Activated naive CD4-positive, alpha-beta T cell treated with anti-CD3 and anti-CD28 coated beads, Interleukin-2, amount 50 U/mL, for 24 hours (primary cell): ENCODE results near the gene PPP1R16B.

ENCODE experiments used
- H3K27ac Mint-ChIP-seq: one replicate; pipeline ENCODE4 v1.8.0; 2021; ENCODE audit warnings: mild to moderate bottlenecking, mixed read lengths
- H3K27me3 Mint-ChIP-seq: one replicate; pipeline ENCODE4 v1.8.0; 2021; ENCODE audit warnings: mixed read lengths
- H3K36me3 Mint-ChIP-seq: one replicate; pipeline ENCODE4 v1.8.0; 2021; ENCODE audit warnings: mixed read lengths
- H3K4me1 Mint-ChIP-seq: one replicate; pipeline ENCODE4 v1.8.0; 2021; ENCODE audit warnings: mixed read lengths
- H3K4me3 Mint-ChIP-seq: one replicate; pipeline ENCODE4 v1.8.0; 2021; ENCODE audit warnings: mild to moderate bottlenecking, mixed read lengths
- H3K9me3 Mint-ChIP-seq: one replicate; pipeline ENCODE4 v1.8.0; 2021; ENCODE audit warnings: mixed read lengths

The PPP1R16B gene

DNA sequence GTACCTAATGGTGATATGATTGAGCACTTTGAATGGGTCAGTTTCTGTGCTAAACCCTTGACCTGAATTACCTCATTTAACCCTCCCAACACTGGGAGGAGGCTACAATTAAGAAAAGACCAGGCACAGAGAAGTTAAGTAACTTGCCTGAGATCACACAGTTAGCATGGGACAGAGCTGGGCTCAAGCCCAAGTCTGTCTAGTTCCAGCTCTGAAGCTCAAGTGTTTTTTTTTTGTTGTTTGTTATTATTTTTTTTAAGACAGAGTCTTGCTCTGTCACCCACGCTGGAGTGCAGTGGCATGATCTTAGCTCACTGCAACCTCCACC lies 124.7 kb downstream of the PPP1R16B start:
- H3K9me3 Mint-ChIP-seq, result no peaks in the 10 kb centered on the region

DNA sequence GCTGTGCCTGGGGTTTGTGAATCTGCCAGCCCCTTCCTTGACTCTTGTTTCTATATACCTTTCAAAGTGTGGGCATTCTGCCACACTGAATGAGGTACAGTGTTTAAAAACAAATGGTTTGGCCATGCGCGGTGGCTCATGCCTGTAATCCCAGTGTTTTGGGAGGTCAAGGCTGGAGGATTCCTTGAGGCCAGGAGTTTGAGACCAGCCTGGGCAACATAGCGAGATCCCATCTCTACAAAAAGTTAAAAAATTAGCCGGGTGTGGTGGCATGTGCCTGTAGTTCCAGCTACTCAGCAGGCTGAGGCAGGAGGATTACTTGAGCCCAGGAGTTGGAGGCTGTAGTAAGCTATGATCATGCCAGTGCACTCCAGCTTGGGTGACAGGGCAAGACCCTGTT lies 126.5 kb downstream of the PPP1R16B start:
- no peak overlapping the region for H3K4me3 Mint-ChIP-seq
- H3K4me1 Mint-ChIP-seq, result peaks cover 9% of the 10 kb centered on the region
- no peak overlapping the region for H3K27ac Mint-ChIP-seq
- H3K36me3 Mint-ChIP-seq, result no peaks in the 10 kb centered on the region
- H3K9me3 Mint-ChIP-seq, result no peaks in the 10 kb centered on the region
- no peaks in the 10 kb centered on the region for H3K27me3 Mint-ChIP-seq

More for the DNA sequence above, 124.7 kb downstream of the PPP1R16B start:
- Mint-ChIP-seq H3K4me3 (no peak overlapping the region), H3K27me3 (no peaks in the 10 kb centered on the region), H3K36me3 (no peaks in the 10 kb centered on the region), H3K27ac (no peak overlapping the region), H3K4me1 (peaks cover 10% of the 10 kb centered on the region)

DNA sequence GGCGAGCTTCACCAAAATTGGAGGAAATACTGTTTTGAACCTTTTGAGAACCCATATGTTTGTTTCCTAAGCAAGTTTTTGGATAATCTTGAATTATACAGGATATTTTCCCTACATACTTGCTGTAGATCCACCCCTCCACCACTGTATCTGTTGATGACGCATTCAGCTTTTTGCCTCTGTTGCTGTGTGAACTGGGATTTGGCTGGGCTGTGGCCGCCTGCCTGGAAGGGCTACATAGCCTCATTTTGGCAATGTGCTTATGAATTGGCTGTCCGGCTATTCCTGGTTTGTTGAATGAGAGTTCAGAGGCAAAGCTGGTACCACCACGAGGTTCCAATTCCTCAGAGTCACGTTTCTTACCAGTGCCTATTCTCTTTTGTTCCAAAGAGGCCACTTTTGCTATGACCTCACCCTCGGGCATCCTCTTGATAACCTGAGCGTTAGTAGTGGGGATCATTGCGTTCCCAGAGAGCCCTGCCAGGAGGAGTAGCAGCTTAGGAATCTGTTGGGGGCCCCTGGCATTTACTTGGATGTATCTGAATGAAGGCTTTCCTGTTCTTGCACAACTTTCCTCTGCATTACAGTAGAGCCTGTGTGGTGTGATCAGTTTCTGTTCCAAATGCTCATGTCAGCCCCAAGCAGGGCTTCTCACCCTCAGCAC lies 127.1 kb downstream of the PPP1R16B start:
- H3K4me1 Mint-ChIP-seq, result peaks cover 7% of the 10 kb centered on the region
- H3K27ac Mint-ChIP-seq, result no peak overlapping the region
- H3K36me3 Mint-ChIP-seq, result no peaks in the 10 kb centered on the region
- H3K9me3 Mint-ChIP-seq, result no peaks in the 10 kb centered on the region
- H3K4me3 Mint-ChIP-seq, result no peak overlapping the region
- no peaks in the 10 kb centered on the region for H3K27me3 Mint-ChIP-seq

DNA sequence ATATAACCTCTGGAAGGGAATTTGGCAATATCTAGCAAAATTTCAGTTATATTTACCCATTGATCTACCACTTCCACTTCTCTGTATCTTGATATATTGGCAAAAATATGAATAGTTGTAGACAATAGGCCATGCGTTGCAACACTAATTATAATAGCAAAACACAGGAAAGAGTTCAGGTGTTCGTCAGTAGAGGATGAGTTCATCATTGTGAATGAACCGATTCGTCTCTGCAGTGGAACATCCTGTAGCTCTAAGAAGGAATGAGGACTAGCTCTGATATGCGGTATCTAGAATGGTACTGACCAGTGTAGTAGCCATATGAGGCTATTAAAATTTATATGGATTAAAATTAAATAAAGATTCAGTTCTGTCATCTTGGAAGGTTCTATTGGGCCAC lies 129.0 kb downstream of the PPP1R16B start:
- Mint-ChIP-seq H3K9me3 (no peaks in the 10 kb centered on the region), H3K4me1 (no peaks in the 10 kb centered on the region), H3K27ac (no peak overlapping the region), H3K4me3 (no peak overlapping the region), H3K27me3 (no peaks in the 10 kb centered on the region), H3K36me3 (no peaks in the 10 kb centered on the region)

DNA sequence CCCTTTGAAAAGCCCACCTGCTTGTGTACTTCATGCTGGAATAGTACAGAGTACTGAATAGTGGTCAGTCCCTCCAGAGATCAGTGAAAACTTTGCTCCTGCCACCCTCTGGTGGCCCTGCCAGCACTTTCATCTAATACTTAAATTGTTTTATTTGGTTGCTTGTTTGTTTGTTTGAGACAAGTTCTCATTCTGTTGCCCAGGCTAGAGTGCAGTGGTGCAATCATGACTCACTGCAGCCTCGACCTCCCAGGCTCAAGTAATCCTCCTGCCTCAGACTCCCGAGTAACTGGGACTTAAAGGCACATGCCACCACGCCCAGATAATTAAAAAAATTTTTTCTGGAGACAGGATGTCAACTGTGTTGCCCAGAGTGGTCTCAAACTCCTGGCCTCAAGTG lies 129.8 kb downstream of the PPP1R16B start:
- Mint-ChIP-seq H3K9me3 (no peaks in the 10 kb centered on the region), H3K4me3 (no peak overlapping the region), H3K27me3 (no peaks in the 10 kb centered on the region), H3K36me3 (no peaks in the 10 kb centered on the region), H3K4me1 (no peaks in the 10 kb centered on the region), H3K27ac (no peak overlapping the region)

DNA sequence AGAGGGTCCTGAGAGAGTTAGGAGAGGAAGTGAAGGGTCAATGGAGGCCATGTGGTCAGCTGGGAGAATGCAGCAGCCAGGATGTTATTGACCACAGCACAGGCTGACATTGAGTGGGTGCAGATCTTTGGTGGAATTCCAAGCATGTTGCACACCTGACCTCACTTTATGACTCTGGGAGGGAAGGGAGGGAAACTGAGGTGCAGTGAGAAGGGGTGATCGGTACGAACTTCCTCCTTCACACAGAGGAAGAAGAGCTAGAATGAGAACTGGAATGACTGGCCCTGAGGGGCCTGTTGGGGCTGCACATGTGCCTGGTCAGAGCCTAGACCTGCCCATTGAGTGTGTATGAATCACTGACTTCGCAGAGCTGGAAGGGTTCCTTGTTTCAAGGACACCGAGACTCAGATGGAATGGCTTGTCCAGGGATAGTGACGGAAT lies 130.5 kb downstream of the PPP1R16B start:
- Mint-ChIP-seq H3K4me1 (no peaks in the 10 kb centered on the region), H3K27ac (no peak overlapping the region), H3K36me3 (no peaks in the 10 kb centered on the region)

DNA sequence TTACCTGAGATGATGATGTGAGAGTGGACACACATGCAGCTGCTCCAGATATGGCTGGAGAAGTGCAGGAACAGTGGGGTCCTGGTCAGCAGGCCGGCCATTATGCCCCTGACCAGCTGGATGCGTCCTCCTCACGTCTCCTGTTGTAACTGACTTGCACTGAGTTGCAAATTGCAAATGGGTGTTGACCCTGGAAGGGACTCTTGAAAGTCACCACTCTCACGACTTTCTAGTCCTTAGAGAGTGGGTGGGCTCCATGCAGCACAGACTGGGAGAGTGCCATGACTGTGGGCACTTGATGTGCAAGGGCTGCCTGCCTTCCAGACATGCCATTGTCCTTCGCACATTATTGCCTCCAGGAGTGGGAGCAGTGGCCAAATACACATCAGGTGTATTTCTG lies 131.5 kb downstream of the PPP1R16B start:
- H3K9me3 Mint-ChIP-seq, result no peaks in the 10 kb centered on the region
- H3K27me3 Mint-ChIP-seq, result no peaks in the 10 kb centered on the region
- no peak overlapping the region for H3K4me3 Mint-ChIP-seq
- no peaks in the 10 kb centered on the region for H3K4me1 Mint-ChIP-seq
- no peaks in the 10 kb centered on the region for H3K36me3 Mint-ChIP-seq
- no peak overlapping the region for H3K27ac Mint-ChIP-seq

More for the DNA sequence above, 130.5 kb downstream of the PPP1R16B start:
- Mint-ChIP-seq H3K27me3 (no peaks in the 10 kb centered on the region), H3K4me3 (no peak overlapping the region), H3K9me3 (no peaks in the 10 kb centered on the region)

DNA sequence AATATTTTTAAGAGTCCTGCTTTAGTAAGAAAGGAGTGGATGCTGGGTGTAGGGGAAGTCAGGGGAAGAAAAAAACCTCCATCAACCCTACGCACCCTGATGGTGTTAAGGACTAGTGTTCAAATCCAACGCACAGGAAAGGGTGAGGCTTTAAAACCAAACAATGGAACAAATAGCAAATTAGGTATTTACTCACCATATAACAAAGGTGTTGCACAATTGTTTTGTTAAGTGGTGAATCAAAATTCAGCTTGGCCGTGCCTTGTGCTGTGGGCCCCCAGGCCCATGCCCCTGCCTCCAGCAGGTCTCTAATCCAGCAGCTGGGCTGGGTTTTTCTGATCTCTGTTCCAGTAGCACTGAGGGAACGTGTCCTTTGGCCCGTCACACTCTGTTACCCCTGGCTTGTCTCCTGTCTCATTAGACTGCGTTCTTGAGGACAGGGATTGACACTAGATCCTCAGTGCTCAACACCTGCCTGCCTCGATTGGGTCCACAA lies 132.5 kb downstream of the PPP1R16B start:
- H3K4me1 Mint-ChIP-seq, result no peaks in the 10 kb centered on the region
- H3K27me3 Mint-ChIP-seq, result no peaks in the 10 kb centered on the region
- H3K4me3 Mint-ChIP-seq, result no peak overlapping the region
- H3K9me3 Mint-ChIP-seq, result no peaks in the 10 kb centered on the region
- H3K27ac Mint-ChIP-seq, result no peak overlapping the region
- no peaks in the 10 kb centered on the region for H3K36me3 Mint-ChIP-seq

DNA sequence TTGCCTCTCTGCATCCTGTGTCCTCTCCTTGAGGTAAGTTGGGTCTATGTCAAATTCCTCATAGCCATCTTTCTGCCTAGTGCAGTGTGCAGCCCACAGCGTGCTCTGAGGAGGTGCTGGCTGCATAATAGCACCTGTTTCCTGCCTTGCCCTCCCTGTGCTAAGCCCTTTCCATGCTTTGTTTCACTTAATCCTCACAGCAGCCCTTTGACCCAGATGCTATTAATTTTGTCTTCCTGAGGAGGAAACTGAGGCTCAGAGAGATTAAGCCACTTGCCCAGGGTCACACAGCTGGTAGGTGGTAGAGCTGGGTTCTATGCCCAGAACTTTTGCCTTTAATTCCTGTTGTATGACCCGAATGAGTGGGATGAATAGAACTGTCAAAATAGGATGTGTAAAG lies 134.2 kb downstream of the PPP1R16B start:
- Mint-ChIP-seq H3K36me3 (no peaks in the 10 kb centered on the region), H3K4me3 (no peak overlapping the region), H3K27me3 (no peaks in the 10 kb centered on the region), H3K4me1 (no peaks in the 10 kb centered on the region), H3K27ac (no peak overlapping the region), H3K9me3 (no peaks in the 10 kb centered on the region)

DNA sequence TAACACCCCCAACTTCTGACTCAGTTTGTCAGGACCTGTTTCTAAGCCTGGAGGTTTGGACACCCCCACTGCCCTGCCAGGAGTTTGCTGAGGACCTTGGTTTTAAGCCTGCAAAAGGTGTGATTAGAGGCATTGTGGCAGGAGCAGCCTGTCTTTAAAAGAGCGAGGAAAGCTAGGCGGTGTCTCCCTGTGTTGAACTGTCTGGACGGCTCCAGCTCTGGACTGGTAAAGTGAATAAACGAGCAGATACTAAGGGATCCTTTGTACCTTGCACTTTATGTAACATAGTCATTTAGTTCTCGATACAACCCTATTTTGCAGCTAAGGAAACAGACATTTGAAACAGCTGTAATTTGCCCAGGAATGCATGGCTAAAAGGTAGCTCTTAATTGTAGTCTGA lies 135.1 kb downstream of the PPP1R16B start:
- no peaks in the 10 kb centered on the region for H3K27me3 Mint-ChIP-seq
- no peaks in the 10 kb centered on the region for H3K9me3 Mint-ChIP-seq
- H3K27ac Mint-ChIP-seq, result no peak overlapping the region
- H3K4me1 Mint-ChIP-seq, result no peaks in the 10 kb centered on the region
- no peaks in the 10 kb centered on the region for H3K36me3 Mint-ChIP-seq
- no peak overlapping the region for H3K4me3 Mint-ChIP-seq

DNA sequence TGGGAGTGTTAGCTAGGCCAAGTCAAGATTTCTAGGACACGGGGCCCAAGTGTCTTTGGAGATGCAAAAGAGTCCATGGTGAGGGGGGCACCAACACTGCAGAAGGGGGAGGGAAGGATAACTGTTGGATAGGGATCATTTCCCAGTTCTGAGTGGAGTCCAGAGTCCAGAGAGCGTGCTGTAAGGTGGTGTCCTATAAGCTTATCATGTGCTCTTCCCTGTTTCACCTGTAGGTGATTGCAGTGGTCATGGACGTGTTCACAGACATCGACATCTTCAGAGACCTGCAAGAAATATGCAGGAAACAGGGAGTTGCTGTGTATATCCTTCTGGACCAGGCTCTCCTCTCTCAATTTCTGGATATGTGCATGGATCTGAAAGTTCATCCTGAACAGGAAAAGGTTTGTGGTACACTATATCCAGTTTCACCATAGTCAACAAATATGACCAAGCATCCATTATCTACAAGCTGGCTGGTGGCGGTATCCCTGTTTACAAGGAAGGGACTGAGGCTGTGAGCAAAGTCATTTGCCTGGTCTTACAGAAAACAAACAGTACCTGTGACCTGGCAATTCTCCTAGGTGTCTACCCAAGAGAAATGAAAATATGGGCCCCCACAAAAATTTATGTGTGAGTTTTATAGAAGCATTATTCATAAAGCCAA lies 136.4 kb downstream of the PPP1R16B start:
- no peaks in the 10 kb centered on the region for H3K36me3 Mint-ChIP-seq

DNA sequence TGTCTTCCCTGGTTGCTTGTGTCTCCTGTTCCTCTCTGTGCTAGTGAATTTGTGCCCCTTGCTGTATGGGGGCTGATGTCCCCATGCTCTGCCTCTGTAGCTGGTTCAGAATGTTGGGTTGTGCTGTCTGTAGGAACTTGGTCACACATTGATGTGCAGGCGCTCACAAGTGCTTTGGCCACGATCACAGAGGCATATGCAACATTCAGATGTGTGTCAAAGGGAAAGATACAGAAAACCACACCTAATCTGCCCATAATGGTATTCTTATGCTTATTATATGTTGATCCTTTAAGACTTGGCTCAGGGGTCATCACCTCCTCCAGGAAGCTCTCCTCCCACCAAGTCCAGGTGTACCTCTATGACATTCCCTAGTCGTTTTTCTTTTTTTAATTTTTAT lies 139.5 kb downstream of the PPP1R16B start:
- Mint-ChIP-seq H3K27me3 (no peaks in the 10 kb centered on the region), H3K36me3 (no peaks in the 10 kb centered on the region), H3K4me1 (no peaks in the 10 kb centered on the region), H3K9me3 (no peaks in the 10 kb centered on the region), H3K4me3 (no peak overlapping the region), H3K27ac (no peak overlapping the region)

More for the DNA sequence above, 136.4 kb downstream of the PPP1R16B start:
- Mint-ChIP-seq H3K27me3 (no peaks in the 10 kb centered on the region), H3K4me3 (no peak overlapping the region), H3K27ac (no peak overlapping the region), H3K9me3 (no peaks in the 10 kb centered on the region), H3K4me1 (no peaks in the 10 kb centered on the region)

DNA sequence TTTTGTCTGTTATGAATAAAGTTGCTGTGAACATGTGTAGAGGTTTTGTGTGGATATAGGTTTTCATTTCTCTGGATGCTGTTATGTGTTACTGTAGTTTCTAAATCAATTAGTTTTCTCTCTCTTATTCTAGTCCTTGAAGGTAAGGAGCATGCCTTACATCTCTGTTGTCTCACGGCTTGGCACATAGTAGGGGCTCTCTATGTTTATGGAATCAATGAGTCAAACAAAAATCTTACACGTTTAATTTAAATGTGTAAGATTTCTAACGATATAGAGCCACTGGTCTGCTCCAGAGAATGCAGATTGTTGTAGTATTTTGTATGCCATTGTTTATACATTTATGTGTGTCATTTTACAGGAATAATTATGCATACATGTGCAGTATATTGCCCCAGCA lies 141.3 kb downstream of the PPP1R16B start:
- H3K4me1 Mint-ChIP-seq, result no peaks in the 10 kb centered on the region
- H3K9me3 Mint-ChIP-seq, result no peaks in the 10 kb centered on the region
- no peaks in the 10 kb centered on the region for H3K36me3 Mint-ChIP-seq
- H3K27me3 Mint-ChIP-seq, result no peaks in the 10 kb centered on the region
- no peak overlapping the region for H3K4me3 Mint-ChIP-seq
- no peak overlapping the region for H3K27ac Mint-ChIP-seq

DNA sequence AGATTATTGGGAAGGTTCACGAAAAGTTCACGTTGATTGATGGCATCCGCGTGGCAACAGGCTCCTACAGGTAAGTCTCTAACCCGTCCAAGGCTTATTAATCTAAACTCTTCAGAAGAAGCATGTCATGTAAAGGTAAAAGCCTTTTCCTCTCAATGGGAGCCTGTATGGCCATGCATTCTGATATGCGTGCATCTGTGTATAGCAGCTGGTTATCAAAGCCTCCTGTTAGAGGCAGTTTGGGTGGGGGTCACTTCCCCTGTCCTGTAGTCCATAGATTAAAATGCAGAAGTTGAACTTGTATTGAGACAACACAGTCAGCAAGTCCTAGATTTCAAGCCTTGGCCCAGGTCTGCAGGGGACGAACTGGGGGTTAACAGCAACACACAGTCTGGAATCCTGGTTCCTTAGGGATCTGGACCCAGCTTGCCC lies 142.4 kb downstream of the PPP1R16B start:
- H3K4me3 Mint-ChIP-seq, result no peak overlapping the region
- no peaks in the 10 kb centered on the region for H3K27me3 Mint-ChIP-seq
- H3K9me3 Mint-ChIP-seq, result no peaks in the 10 kb centered on the region
- H3K4me1 Mint-ChIP-seq, result no peaks in the 10 kb centered on the region
- no peak overlapping the region for H3K27ac Mint-ChIP-seq
- no peaks in the 10 kb centered on the region for H3K36me3 Mint-ChIP-seq

DNA sequence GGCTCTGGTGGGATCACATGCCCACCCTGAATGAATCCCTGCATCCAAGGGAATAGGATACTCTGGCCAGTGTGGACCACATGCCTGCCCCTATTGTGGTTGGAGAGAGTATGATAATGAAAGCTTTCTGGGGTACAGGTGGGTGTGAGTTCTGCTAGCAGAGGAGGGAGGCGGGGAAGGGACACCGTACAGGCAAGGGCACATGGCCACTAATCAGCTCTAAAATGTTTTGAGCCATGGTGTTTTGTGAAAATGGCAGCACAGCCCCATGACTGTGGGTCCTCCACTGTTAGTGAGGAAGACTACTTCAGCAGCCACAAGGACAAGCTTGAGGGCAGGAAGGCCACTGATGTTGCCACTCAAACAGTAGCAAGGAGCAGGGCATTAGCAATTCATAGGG lies 144.8 kb downstream of the PPP1R16B start:
- Mint-ChIP-seq H3K4me3 (no peak overlapping the region), H3K27me3 (no peaks in the 10 kb centered on the region), H3K27ac (no peak overlapping the region), H3K9me3 (no peaks in the 10 kb centered on the region), H3K4me1 (no peaks in the 10 kb centered on the region), H3K36me3 (no peaks in the 10 kb centered on the region)

DNA sequence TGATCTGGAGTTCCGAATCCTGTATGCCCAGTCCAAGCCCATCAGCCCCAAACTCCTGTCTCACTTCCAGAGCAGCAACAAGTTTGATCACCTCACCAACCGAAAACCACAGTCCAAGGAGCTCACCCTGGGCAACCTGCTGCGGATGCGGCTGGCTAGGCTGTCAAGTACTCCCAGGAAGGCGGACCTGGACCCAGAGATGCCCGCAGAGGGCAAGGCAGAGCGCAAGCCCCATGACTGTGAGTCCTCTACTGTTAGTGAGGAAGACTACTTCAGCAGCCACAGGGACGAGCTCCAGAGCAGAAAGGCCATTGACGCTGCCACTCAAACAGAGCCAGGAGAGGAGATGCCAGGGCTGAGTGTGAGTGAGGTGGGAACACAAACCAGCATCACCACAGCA lies 146.1 kb downstream of the PPP1R16B start:
- H3K4me1 Mint-ChIP-seq, result no peaks in the 10 kb centered on the region
- H3K9me3 Mint-ChIP-seq, result no peaks in the 10 kb centered on the region
- no peak overlapping the region for H3K27ac Mint-ChIP-seq
- H3K36me3 Mint-ChIP-seq, result no peaks in the 10 kb centered on the region
- H3K4me3 Mint-ChIP-seq, result no peak overlapping the region
- H3K27me3 Mint-ChIP-seq, result no peaks in the 10 kb centered on the region

DNA sequence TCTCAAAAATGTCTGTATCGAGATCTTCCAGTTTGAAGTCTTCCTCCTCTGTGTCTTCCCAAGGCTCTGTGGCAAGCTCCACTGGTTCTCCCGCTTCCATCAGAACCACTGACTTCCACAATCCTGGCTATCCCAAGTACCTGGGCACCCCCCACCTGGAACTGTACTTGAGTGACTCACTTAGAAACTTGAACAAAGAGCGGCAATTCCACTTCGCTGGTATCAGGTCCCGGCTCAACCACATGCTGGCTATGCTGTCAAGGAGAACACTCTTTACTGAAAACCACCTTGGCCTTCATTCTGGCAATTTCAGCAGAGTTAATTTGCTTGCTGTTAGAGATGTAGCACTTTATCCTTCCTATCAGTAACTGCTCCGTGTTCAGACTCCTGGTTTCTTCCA lies 146.7 kb downstream of the PPP1R16B start:
- Mint-ChIP-seq H3K36me3 (no peaks in the 10 kb centered on the region), H3K27me3 (no peaks in the 10 kb centered on the region), H3K4me3 (no peak overlapping the region), H3K4me1 (no peaks in the 10 kb centered on the region), H3K9me3 (no peaks in the 10 kb centered on the region), H3K27ac (no peak overlapping the region)
